MCF 10A (cell line): ENCODE data around the gene AKT1S1. TPM values are rescaled to one million over a fixed set of nuclear protein-coding genes. Genes with fewer than 3 reads are reported as not detected.

Experiments
- BruUV-seq: library from RNA; stranded (reverse); fragments of 400-500 nt; replicated peaks from 2 replicates; lab custom pipeline; 2021; lab: Mats Ljungman, UMichigan
- CTCF ChIA-PET: fragments of 300-600 bp; sonication (Branson Sonifier 250); formaldehyde crosslinking; extraction: SDS; loops from one replicate; lab custom pipeline; 2021; ENCODE audit warnings: antibody characterized with exemption, inconsistent platforms; lab: Yijun Ruan, JAX
- POLR2A ChIA-PET: fragments of 300-600, 350-650 bp; sonication (Branson Sonifier 250); formaldehyde crosslinking; extraction: SDS; loops from one replicate; lab custom pipeline; 2020; ENCODE audit warnings: antibody characterized with exemption, inconsistent platforms; lab: Yijun Ruan, JAX
- DNase-seq: peaks from one replicate; pipeline ENCODE4 v3.0.0-alpha.2; 2018; ENCODE audit not compliant: unreplicated experiment
- H3K27ac Mint-ChIP-seq: one replicate; pipeline ENCODE4 v1.8.0; 2022; ENCODE audit warnings: mild to moderate bottlenecking, low read depth, mixed read lengths; ENCODE audit not compliant: unreplicated experiment
- H3K27me3 Mint-ChIP-seq: one replicate; pipeline ENCODE4 v1.8.0; 2022; ENCODE audit warnings: mixed read lengths; ENCODE audit not compliant: insufficient read depth, unreplicated experiment
- H3K36me3 Mint-ChIP-seq: one replicate; pipeline ENCODE4 v1.8.0; 2022; ENCODE audit warnings: mild to moderate bottlenecking, moderate library complexity, mixed read lengths; ENCODE audit not compliant: insufficient read depth, unreplicated experiment
- H3K4me1 Mint-ChIP-seq: one replicate; pipeline ENCODE4 v1.8.0; 2022; ENCODE audit warnings: mixed read lengths; ENCODE audit not compliant: insufficient read depth, unreplicated experiment
- H3K4me3 Mint-ChIP-seq: one replicate; pipeline ENCODE4 v1.8.0; 2022; ENCODE audit warnings: mild to moderate bottlenecking, moderate library complexity, mixed read lengths; ENCODE audit not compliant: unreplicated experiment
- H3K9me3 Mint-ChIP-seq: one replicate; pipeline ENCODE4 v1.8.0; 2022; ENCODE audit warnings: mixed read lengths; ENCODE audit not compliant: unreplicated experiment
- intact Hi-C: fragments of 100-400 bp; cut with micrococcal nuclease; formaldehyde crosslinking; loops from 2 replicates; pipeline ENCODE4 v1.14.1; 2022
- total RNA-seq: library from RNA; stranded (reverse); gene quantifications from 2 replicates; pipeline ENCODE4 v1.2.3, GENCODE V29; 2022
- TF ChIP-seq, protein P1 (sequence below): fragments of 200-600 bp; IDR thresholded peaks from one replicate; pipeline ENCODE4 v1.8.0; 2022; ENCODE audit warnings: antibody characterized with exemption, mild to moderate bottlenecking; ENCODE audit not compliant: unreplicated experiment

Gene AKT1S1
- total RNA-seq, 1 experiment from 2014 or later: 74.7 TPM

DNA sequence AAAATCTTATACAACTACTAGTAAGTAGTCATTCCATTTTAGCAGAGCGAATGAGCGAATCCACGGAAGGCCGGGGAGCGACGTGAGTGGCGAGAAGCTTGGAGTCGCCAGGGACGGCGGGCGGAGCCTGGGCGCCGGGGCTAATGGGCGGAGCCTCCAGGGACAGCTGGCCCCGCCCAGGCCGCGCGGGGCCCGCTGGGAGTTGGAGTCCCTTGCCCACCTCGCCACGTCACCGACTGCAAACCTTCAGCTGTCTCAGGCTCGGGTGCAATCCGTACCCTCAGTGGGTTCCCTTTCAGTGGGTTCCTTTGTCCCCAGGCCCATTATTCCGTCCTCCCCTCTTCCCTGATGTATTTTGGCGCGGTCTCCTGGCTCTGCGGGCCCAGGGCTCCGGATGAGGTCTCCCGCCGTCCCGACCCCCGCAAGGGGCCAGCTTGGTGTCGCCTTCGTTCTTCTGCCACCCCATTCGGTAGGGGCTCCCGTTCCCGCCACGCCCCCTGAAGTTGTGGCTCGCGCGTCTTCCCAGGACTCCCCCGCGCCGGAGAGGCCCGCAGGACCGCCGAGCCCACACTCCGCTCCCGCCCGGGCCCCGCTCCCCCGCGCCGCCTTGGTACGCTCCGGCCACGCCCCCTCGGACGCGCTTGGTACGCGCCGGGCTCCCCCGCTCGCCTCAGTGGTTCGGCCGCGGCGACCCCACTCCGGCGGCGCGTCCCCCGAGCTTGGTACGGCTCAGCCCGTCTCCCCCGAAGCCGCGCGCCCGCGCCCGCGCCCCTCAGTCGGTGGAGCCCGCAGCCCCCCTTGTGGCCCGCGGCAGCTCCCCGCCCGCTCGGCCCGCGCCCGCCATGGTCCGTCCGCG lies 26.4 kb downstream of the AKT1S1 start, which contains the start of gene PTOV1:
Gene PTOV1, plus strand, starts transcription at position 673 of the 856 bp plus-strand sequence.
- peaks cover 6% of the 10 kb centered on the region for H3K9me3 Mint-ChIP-seq
- intact Hi-C loops: loop anchor here (1.0 to 10.0 kb wide), 3 partner anchors 37 to 176 kb away; partner anchors contain the start of genes AP2A1, FUZ and PRMT1
- BruUV-seq: TSS peak; percentile 27
- H3K36me3 Mint-ChIP-seq: peaks cover 17% of the 10 kb centered on the region
- peaks cover 32% of the 10 kb centered on the region for H3K4me1 Mint-ChIP-seq
- peak within 1 kb of the TSS; percentile 84 for H3K4me3 Mint-ChIP-seq
- CTCF ChIA-PET: interaction anchor here (1.1 kb wide), 1 partner anchor 167 kb away, joined by 5 read pairs; no protein-coding TSS in a partner anchor
- DNase-seq: peak; percentile 93
- no peaks in the 10 kb centered on the region for H3K27me3 Mint-ChIP-seq
- H3K27ac Mint-ChIP-seq: peak within 1 kb of the TSS; percentile 89
- TF ChIP-seq, protein P1, sequence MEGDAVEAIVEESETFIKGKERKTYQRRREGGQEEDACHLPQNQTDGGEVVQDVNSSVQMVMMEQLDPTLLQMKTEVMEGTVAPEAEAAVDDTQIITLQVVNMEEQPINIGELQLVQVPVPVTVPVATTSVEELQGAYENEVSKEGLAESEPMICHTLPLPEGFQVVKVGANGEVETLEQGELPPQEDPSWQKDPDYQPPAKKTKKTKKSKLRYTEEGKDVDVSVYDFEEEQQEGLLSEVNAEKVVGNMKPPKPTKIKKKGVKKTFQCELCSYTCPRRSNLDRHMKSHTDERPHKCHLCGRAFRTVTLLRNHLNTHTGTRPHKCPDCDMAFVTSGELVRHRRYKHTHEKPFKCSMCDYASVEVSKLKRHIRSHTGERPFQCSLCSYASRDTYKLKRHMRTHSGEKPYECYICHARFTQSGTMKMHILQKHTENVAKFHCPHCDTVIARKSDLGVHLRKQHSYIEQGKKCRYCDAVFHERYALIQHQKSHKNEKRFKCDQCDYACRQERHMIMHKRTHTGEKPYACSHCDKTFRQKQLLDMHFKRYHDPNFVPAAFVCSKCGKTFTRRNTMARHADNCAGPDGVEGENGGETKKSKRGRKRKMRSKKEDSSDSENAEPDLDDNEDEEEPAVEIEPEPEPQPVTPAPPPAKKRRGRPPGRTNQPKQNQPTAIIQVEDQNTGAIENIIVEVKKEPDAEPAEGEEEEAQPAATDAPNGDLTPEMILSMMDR: no peak
- POLR2A ChIA-PET: interaction anchor here (0.6 to 4.3 kb wide), 28 partner anchors 9 to 210 kb away, joined by 3 to 40 read pairs (median 5); partner anchors contain the start of genes AKT1S1, AP2A1, ATF5 and FUZ

DNA sequence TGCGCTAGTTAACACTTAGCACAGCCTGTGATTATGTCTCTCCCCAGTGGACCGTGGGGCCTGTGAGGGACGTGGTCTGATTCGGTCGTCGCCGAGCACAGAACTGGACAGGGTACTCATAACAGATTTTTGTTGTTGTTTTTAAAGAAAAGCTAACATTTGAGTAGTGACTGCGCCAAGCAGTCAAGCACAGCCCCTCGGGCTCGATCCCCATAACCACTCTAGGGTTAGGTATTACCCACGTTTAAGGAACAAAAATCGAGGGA lies 27.0 kb downstream of the AKT1S1 start:
- no peak for DNase-seq
- TF ChIP-seq, protein P1: no peak
- peak overlapping the region; percentile 84 for H3K4me3 Mint-ChIP-seq
- peaks cover 32% of the 10 kb centered on the region for H3K4me1 Mint-ChIP-seq
- no TSS peak for BruUV-seq
- intact Hi-C loops: loop anchor here (1.0 to 10.0 kb wide), 3 partner anchors 37 to 175 kb away; partner anchors contain the start of genes AP2A1, FUZ and PRMT1
- H3K27ac Mint-ChIP-seq: peak overlapping the region; percentile 89
- ChIA-PET POLR2A (interaction anchor here (0.7 to 4.3 kb wide), 24 partner anchors 9 to 209 kb away, joined by 3 to 40 read pairs (median 6); partner anchors contain the start of genes AKT1S1, AP2A1, ATF5 and FUZ), CTCF (interaction anchor here (1.1 kb wide), 1 partner anchor 166 kb away, joined by 5 read pairs; no protein-coding TSS in a partner anchor)
- no peaks in the 10 kb centered on the region for H3K27me3 Mint-ChIP-seq
- peaks cover 11% of the 10 kb centered on the region for H3K36me3 Mint-ChIP-seq
- H3K9me3 Mint-ChIP-seq: peaks cover 6% of the 10 kb centered on the region

DNA sequence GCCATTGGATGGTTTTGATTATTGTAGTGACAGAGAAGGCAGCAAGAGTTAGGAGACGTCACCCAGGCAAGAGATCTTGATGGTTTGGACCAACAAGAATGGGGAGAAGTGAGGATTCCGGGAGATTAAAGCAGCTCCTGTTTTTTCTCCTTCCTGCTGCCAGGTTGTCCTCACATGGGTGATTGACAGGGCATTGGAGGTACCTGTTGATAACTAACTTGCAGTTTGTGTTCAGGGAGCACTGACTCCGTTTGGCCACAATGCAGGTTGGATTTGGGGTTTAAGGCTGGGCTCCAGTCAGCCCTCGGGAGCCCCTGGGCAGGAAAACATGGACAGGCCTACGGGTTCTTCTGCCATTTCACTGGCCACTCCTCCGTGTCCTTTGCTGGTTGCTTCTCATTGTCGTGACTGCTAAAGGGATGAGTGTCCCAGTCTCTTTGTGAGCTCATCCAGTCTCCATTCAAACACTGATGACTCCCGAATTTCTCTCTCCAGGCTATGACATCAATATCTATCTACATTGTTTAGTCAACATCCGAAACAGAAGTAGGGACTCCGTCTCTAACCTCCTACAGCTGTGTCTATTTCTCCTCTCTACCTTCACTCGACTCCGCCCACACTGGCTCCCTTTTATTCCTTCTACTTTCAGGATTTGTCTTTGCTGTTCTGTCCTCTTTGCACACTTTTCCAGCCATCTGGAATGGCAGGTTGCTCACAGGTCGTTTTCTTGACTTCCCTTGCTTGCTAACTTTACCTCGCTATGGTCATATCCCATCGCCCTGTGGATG lies 27.5 kb downstream of the AKT1S1 start:
- peak overlapping the region; percentile 84 for H3K4me3 Mint-ChIP-seq
- H3K27ac Mint-ChIP-seq: peak overlapping the region; percentile 89
- no peaks in the 10 kb centered on the region for H3K27me3 Mint-ChIP-seq
- BruUV-seq: no TSS peak
- ChIA-PET POLR2A (interaction anchor here (0.6 to 4.3 kb wide), 23 partner anchors 10 to 269 kb away, joined by 3 to 40 read pairs (median 6); partner anchors contain the start of genes AKT1S1, AP2A1, FUZ and MED25), CTCF (interaction anchor here (1.1 kb wide), 1 partner anchor 166 kb away, joined by 5 read pairs; no protein-coding TSS in a partner anchor)
- peaks cover 32% of the 10 kb centered on the region for H3K4me1 Mint-ChIP-seq
- intact Hi-C loops: loop anchor here (1.0 to 10.0 kb wide), 3 partner anchors 36 to 175 kb away; partner anchors contain the start of genes AP2A1, FUZ and PRMT1
- TF ChIP-seq, protein P1: no peak
- peaks cover 6% of the 10 kb centered on the region for H3K9me3 Mint-ChIP-seq
- peaks cover 11% of the 10 kb centered on the region for H3K36me3 Mint-ChIP-seq
- no peak for DNase-seq
